Measurements from ENCODE around the gene DPYSL4.

DNA sequence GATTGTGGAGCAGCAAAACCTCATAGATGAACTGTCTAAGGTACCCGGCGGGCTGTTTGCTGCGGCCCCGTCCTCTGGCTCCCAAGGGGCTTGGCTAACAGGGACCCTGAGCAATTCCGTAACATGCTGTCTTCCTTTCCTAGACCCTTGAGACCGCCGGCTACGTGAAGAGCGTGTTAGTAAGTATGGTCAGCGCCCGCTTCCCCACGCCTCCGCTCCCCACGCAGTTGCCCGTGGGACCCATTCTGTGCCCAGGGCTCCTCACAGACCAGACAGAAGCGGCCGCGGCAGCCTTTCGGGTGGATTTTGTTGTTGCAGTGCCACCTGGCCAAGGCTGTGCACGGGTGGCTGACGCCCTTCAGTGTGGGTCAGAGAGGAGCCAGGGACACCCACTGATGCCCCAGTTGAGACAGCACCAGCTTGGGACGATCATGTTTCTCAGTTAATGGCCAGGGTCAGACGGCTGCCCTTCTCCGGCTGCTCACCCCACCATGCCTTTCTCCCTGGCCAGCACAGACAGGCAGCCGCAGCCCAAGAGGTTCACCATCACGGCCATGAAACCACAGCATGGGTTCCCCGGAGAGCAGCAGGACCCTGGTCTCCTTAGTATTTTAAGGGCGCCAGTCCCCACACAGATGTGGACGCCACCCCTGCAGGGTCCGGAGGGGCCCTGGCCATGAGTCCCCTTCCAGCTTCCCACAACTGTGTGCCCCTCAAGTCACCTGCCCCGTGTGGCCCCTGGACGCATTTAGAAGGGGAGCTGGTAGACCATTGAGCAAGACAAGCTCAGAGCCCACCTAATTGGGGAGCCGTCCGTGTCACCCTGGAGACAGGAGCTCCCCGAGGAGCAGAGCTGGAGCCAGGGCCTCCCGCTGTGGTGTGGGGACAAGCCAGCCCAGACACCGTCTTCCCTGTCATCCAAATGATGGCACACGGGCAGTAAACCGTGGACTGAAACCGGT, 49.4 kb upstream of the DPYSL4 start:
- TF ChIP-seq, protein P1, sequence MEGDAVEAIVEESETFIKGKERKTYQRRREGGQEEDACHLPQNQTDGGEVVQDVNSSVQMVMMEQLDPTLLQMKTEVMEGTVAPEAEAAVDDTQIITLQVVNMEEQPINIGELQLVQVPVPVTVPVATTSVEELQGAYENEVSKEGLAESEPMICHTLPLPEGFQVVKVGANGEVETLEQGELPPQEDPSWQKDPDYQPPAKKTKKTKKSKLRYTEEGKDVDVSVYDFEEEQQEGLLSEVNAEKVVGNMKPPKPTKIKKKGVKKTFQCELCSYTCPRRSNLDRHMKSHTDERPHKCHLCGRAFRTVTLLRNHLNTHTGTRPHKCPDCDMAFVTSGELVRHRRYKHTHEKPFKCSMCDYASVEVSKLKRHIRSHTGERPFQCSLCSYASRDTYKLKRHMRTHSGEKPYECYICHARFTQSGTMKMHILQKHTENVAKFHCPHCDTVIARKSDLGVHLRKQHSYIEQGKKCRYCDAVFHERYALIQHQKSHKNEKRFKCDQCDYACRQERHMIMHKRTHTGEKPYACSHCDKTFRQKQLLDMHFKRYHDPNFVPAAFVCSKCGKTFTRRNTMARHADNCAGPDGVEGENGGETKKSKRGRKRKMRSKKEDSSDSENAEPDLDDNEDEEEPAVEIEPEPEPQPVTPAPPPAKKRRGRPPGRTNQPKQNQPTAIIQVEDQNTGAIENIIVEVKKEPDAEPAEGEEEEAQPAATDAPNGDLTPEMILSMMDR (IDR thresholded peaks at IDR 0.05) = no peak
- no peak for TF ChIP-seq POLR2A (IDR thresholded peaks at IDR 0.05)

Data from lower leg skin (tissue), 3 donors.